Occipital lobe (tissue), 2 donors: Measurements from ENCODE around the gene PARL. TPM values are rescaled to one million over a fixed set of nuclear protein-coding genes. Genes with fewer than 3 reads are reported as not detected.
A peak's percentile ranks its signal among the peaks of the same experiment; 100 is the strongest.

Source experiments
- DNase-seq: peaks from one replicate; lab custom pipeline; 2025; lab: John Stamatoyannopoulos, UW
- total RNA-seq: library from RNA; depleted of rRNA; stranded (reverse); fragments of >200 nt; gene quantifications from one replicate; pipeline ENCODE4 v1.2.3, GENCODE V29; 2014

Gene PARL
- total RNA-seq, 1 donor from 2014 or later = 26.8 TPM

GRCh38 chr3:183854318-183855035 lies 30.2 kb downstream of the PARL start:
- no peak for DNase-seq

- no peak for DNase-seq
These were observed 38.9 kb downstream of the PARL start for GRCh38 chr3:183845608-183846288.

- no peak for DNase-seq
These were observed 39.6 kb downstream of the PARL start for GRCh38 chr3:183845090-183845489.

- DNase-seq = no peak
These were observed 40.1 kb downstream of the PARL start for GRCh38 chr3:183844606-183845005.

GRCh38 chr3:183839751-183840150 lies 44.9 kb downstream of the PARL start:
- no peak for DNase-seq

GRCh38 chr3:183837894-183838293 lies 46.8 kb downstream of the PARL start:
- DNase-seq = no peak

- no peak for DNase-seq
These were observed 47.3 kb downstream of the PARL start for GRCh38 chr3:183837390-183837789.

GRCh38 chr3:183833516-183833915 lies 51.2 kb downstream of the PARL start:
- no peak for DNase-seq

- DNase-seq = no peak
These were observed 54.5 kb downstream of the PARL start for GRCh38 chr3:183830187-183830586.

- DNase-seq = no peak
These were observed 55.2 kb downstream of the PARL start for GRCh38 chr3:183829466-183829865.

GRCh38 chr3:183828538-183828870 lies 56.2 kb downstream of the PARL start:
- DNase-seq = no peak

GRCh38 chr3:183827809-183828537 lies 56.7 kb downstream of the PARL start:
- DNase-seq = no peak

- no peak for DNase-seq
These were observed 58.0 kb downstream of the PARL start for GRCh38 chr3:183826448-183827250.

- peak; percentile 80 for DNase-seq
These were observed 59.1 kb downstream of the PARL start, which contains the start of gene MAP6D1 for GRCh38 chr3:183825456-183826161. Gene MAP6D1, minus strand, starts transcription at chr3:183825577. Its CDS starts 30 bp downstream, at chr3:183825547.

GRCh38 chr3:183824761-183825455 lies 59.8 kb downstream of the PARL start:
- peak; percentile 41 for DNase-seq

GRCh38 chr3:183823963-183824362 lies 60.7 kb downstream of the PARL start:
- no peak for DNase-seq

- no peak for DNase-seq
These were observed 62.0 kb downstream of the PARL start for GRCh38 chr3:183822631-183823030.

- no peak for DNase-seq
These were observed 64.8 kb downstream of the PARL start for GRCh38 chr3:183819831-183820230.

- DNase-seq = peak; percentile 74
These were observed 65.7 kb downstream of the PARL start for GRCh38 chr3:183818706-183819624.
